GM23338 (cell line): ENCODE data around the gene STX7. TPM values are rescaled to one million over a fixed set of nuclear protein-coding genes. Genes with fewer than 3 reads are reported as not detected.

Source experiments
- ATAC-seq: fragments of 200-7000 bp; cut with Tn5 transposase; 3 replicates; pipeline ENCODE4 v1.9.1; 2020
- DNase-seq: peaks from one replicate; pipeline ENCODE4 v3.0.0-alpha.2; 2015; ENCODE audit warnings: low spot score
- H2AFZ ChIP-seq: fragments of 200-600 bp; sonication (generic); 2 replicates; pipeline ENCODE4 v1.8.0; 2016; ENCODE audit warnings: antibody characterized with exemption, mild to moderate bottlenecking, moderate library complexity
- H3F3A ChIP-seq: fragments of 200-600 bp; sonication (generic); replicated peaks from 2 replicates; pipeline ENCODE4 v1.8.0; 2017; ENCODE audit warnings: antibody characterized with exemption, mixed run types, low read depth
- H3K27ac ChIP-seq: fragments of 200-600 bp; sonication (generic); 2 replicates; pipeline ENCODE4 v1.6.1; 2016; ENCODE audit warnings: low read depth
- H3K27me3 ChIP-seq: fragments of 200-600 bp; sonication (generic); 2 replicates; pipeline ENCODE4 v1.8.0; 2016; ENCODE audit warnings: mild to moderate bottlenecking, mixed run types, moderate library complexity; ENCODE audit not compliant: insufficient read depth
- H3K36me3 ChIP-seq: fragments of 200-600 bp; sonication (generic); 2 replicates; pipeline ENCODE4 v1.8.0; 2016; ENCODE audit warnings: mild to moderate bottlenecking; ENCODE audit not compliant: insufficient read depth
- H3K4me1 ChIP-seq: fragments of 200-600 bp; sonication (generic); 2 replicates; pipeline ENCODE4 v1.8.0; 2016; ENCODE audit warnings: mild to moderate bottlenecking, moderate library complexity; ENCODE audit not compliant: insufficient read depth
- H3K4me2 ChIP-seq: fragments of 200-600 bp; sonication (generic); 2 replicates; pipeline ENCODE4 v1.7.1; 2017; ENCODE audit warnings: mixed run types
- H3K4me3 ChIP-seq: fragments of 200-600 bp; sonication (generic); 2 replicates; pipeline ENCODE4 v1.6.1; 2016; ENCODE audit warnings: mixed run types
- H3K79me2 ChIP-seq: fragments of 200-600 bp; sonication (generic); replicated peaks from 2 replicates; pipeline ENCODE4 v1.8.0; 2017; ENCODE audit warnings: mild to moderate bottlenecking; ENCODE audit not compliant: insufficient read depth
- H3K9me2 ChIP-seq: fragments of 200-600 bp; sonication (generic); 2 replicates; pipeline ENCODE4 v1.8.0; 2017; ENCODE audit not compliant: insufficient read depth
- H4K20me1 ChIP-seq: fragments of 200-600 bp; sonication (generic); replicated peaks from 2 replicates; pipeline ENCODE4 v1.8.0; 2017; ENCODE audit warnings: mild to moderate bottlenecking; ENCODE audit not compliant: insufficient read depth
- H3K27ac Mint-ChIP-seq: 2 replicates; pipeline ENCODE4 v1.8.0; 2020; ENCODE audit warnings: inconsistent platforms, mild to moderate bottlenecking, moderate library complexity, mixed read lengths
- H3K27me3 Mint-ChIP-seq: 3 replicates; pipeline ENCODE4 v1.8.0; 2022; ENCODE audit warnings: low read depth, mild to moderate bottlenecking, moderate library complexity, mixed read lengths, inconsistent platforms; ENCODE audit not compliant: insufficient read depth, poor library complexity
- H3K36me3 Mint-ChIP-seq: 3 replicates; pipeline ENCODE4 v1.8.0; 2021; ENCODE audit warnings: low read depth, mild to moderate bottlenecking, inconsistent platforms, moderate library complexity, mixed read lengths
- H3K4me1 Mint-ChIP-seq: 3 replicates; pipeline ENCODE4 v1.8.0; 2020; ENCODE audit warnings: mild to moderate bottlenecking, inconsistent platforms, mixed read lengths
- H3K4me3 Mint-ChIP-seq: 3 replicates; pipeline ENCODE4 v1.8.0; 2021; ENCODE audit warnings: moderate library complexity, mild to moderate bottlenecking, inconsistent platforms, mixed read lengths
- H3K9me3 Mint-ChIP-seq: 3 replicates; pipeline ENCODE4 v1.8.0; 2020; ENCODE audit warnings: moderate library complexity, mild to moderate bottlenecking, inconsistent platforms, mixed read lengths
- ETS1 ChIP-seq: IDR thresholded peaks from 2 replicates; pipeline ENCODE4 v1.6.1; 2016; ENCODE audit warnings: antibody characterized with exemption
- EZH2phosphoT487 ChIP-seq: fragments of 200-600 bp; sonication (generic); IDR thresholded peaks from one replicate; pipeline ENCODE4 v1.8.1; 2018; ENCODE audit warnings: antibody characterized with exemption; ENCODE audit not compliant: unreplicated experiment
- JUNB ChIP-seq: IDR thresholded peaks from one replicate; pipeline ENCODE4 v1.6.1; 2016; ENCODE audit warnings: antibody characterized with exemption; ENCODE audit not compliant: unreplicated experiment
- NANOG ChIP-seq: IDR thresholded peaks from 2 replicates; pipeline ENCODE4 v1.6.1; 2016; ENCODE audit warnings: antibody characterized with exemption, borderline replicate concordance
- REST ChIP-seq: IDR thresholded peaks from one replicate; pipeline ENCODE4 v1.6.1; 2018; ENCODE audit warnings: antibody characterized with exemption; ENCODE audit not compliant: unreplicated experiment
- STAT1 ChIP-seq: IDR thresholded peaks from one replicate; pipeline ENCODE4 v1.6.1; 2016; ENCODE audit warnings: antibody characterized with exemption; ENCODE audit not compliant: unreplicated experiment
- ZNF331 ChIP-seq: fragments of 250-450 bp; sonication (Bioruptor Pico); IDR thresholded peaks from 2 replicates; pipeline ENCODE4 v1.5.0; 2020; ENCODE audit warnings: low read depth, mild to moderate bottlenecking, moderate library complexity
- ZNF462 ChIP-seq: fragments of 250-450 bp; sonication (Bioruptor Pico); IDR thresholded peaks from 2 replicates; pipeline ENCODE4 v1.5.0; 2020; ENCODE audit warnings: mild to moderate bottlenecking, moderate library complexity
- polyA plus RNA-seq: library from polyadenylated mRNA; unstranded; fragments of >200 nt; fragmentation: Nextera tagmentation; extraction: Ambion mirVana; gene quantifications from 2 replicates; pipeline ENCODE4 v1.2.1, GENCODE V29; 2016
- total RNA-seq: library from RNA; depleted of rRNA; stranded (reverse); fragments of >200 nt; shearing (Covaris generic); gene quantifications from 2 replicates; pipeline ENCODE4 v1.2.3, GENCODE V29; 2014

Gene STX7
- total and polyA plus RNA-seq, 2 experiments from 2014 or later = 22.4 to 28.8 TPM

- H3F3A ChIP-seq = no peaks in the 10 kb centered on the region
- no peak overlapping the region for H3K4me3 Mint-ChIP-seq
Observed at GRCh38 chr6:132491303-132491702, 21.6 kb downstream of the STX7 start.

More at GRCh38 chr6:132491303-132491702, 21.6 kb downstream of the STX7 start:
- Histone ChIP-seq H3K9me2 (no peaks in the 10 kb centered on the region), H2AFZ (no peak overlapping the region), H4K20me1 (0 out of 2 replicates have a peak, but pooled peaks cover 8% of the 10 kb centered on the region), H3K27me3 (no peaks in the 10 kb centered on the region), H3K4me2 (no peak overlapping the region), H3K27ac (no peak overlapping the region), H3K36me3 (no peaks in the 10 kb centered on the region; the same call in 1 of the 2 replicates), H3K79me2 (peaks cover 34% of the 10 kb centered on the region), H3K4me3 (no peak overlapping the region), H3K4me1 (peaks cover 19% of the 10 kb centered on the region)
- no peak overlapping the region for H3K27ac Mint-ChIP-seq
- H3K27me3 Mint-ChIP-seq = no peaks in the 10 kb centered on the region
- TF ChIP-seq NANOG (no peak), ZNF462 (no peak), REST (no peak), EZH2phosphoT487 (no peak), ETS1 (no peak), STAT1 (no peak), ZNF331 (no peak), JUNB (no peak)
- no peaks in the 10 kb centered on the region for H3K4me1 Mint-ChIP-seq
- ATAC-seq = no peak
- peaks cover 11% of the 10 kb centered on the region; the same call in 2 of the 3 replicates for H3K36me3 Mint-ChIP-seq
- H3K9me3 Mint-ChIP-seq = no peaks in the 10 kb centered on the region
- DNase-seq = no peak
